ENCODE results near the gene PAM. TPM values are rescaled to one million over a fixed set of nuclear protein-coding genes. Genes with fewer than 3 reads are reported as not detected.
A peak's percentile ranks its signal among the peaks of the same experiment; 100 is the strongest.

PAM gene
- total RNA-seq, 2 donors from 2014 or later, result 32.9 to 38.2 TPM

- H3K9ac ChIP-seq (ENCODE audit: extremely low read depth, low read length, poor library complexity, severe bottlenecking), result no peak overlapping the region
- H3K9me3 ChIP-seq (ENCODE audit: control insufficient read depth, low read length), result no peaks in the 10 kb centered on the region
- no peaks in the 10 kb centered on the region for H3K36me3 ChIP-seq (ENCODE audit: control insufficient read depth, insufficient read depth, low read length)
- peak overlapping the region; percentile 40 for H3K27ac ChIP-seq (ENCODE audit: low read depth, low read length)
- H3K4me3 ChIP-seq (ENCODE audit: low read length), result no peak overlapping the region
- no peaks in the 10 kb centered on the region for H3K4me1 ChIP-seq (ENCODE audit: control insufficient read depth, insufficient read depth, low read length)
- H3K36me3 Mint-ChIP-seq (ENCODE audit: low read depth), result no peaks in the 10 kb centered on the region
- no peak for DNase-seq
- no peak for TF ChIP-seq CTCF (conservative IDR thresholded peaks at IDR 0.05)
- H3K27me3 Mint-ChIP-seq (ENCODE audit: insufficient read depth), result no peaks in the 10 kb centered on the region
- 85 to 94% methylated on average over 9 to 11 of the region's 11 CpGs for WGBS, 2 experiments (ENCODE audit: insufficient coverage in 1 of 2, insufficient read length in 1 of 2)
- no peak overlapping the region for H3K27ac Mint-ChIP-seq
- H3K9me3 Mint-ChIP-seq, result no peaks in the 10 kb centered on the region
- H3K4me1 Mint-ChIP-seq, result peaks cover 13% of the 10 kb centered on the region
- H3K27me3 ChIP-seq (ENCODE audit: control insufficient read depth, insufficient read depth, low read length, poor library complexity, severe bottlenecking), result peaks cover 15% of the 10 kb centered on the region
- H3K4me3 Mint-ChIP-seq, result no peak overlapping the region
Measured at GRCh38 chr5:102873379-102873932, 118.4 kb downstream of the PAM start.

- Histone ChIP-seq H3K4me3 (ENCODE audit: low read length) (no peak overlapping the region), H3K9ac (ENCODE audit: extremely low read depth, low read length, poor library complexity, severe bottlenecking) (no peak overlapping the region), H3K36me3 (ENCODE audit: control insufficient read depth, insufficient read depth, low read length) (no peaks in the 10 kb centered on the region), H3K27me3 (ENCODE audit: control insufficient read depth, insufficient read depth, low read length, poor library complexity, severe bottlenecking) (peaks cover 15% of the 10 kb centered on the region), H3K9me3 (ENCODE audit: control insufficient read depth, low read length) (no peaks in the 10 kb centered on the region), H3K4me1 (ENCODE audit: control insufficient read depth, insufficient read depth, low read length) (no peaks in the 10 kb centered on the region), H3K27ac (ENCODE audit: low read depth, low read length) (no peak overlapping the region)
- Mint-ChIP-seq H3K4me1 (peaks cover 13% of the 10 kb centered on the region), H3K4me3 (no peak overlapping the region), H3K27ac (no peak overlapping the region), H3K9me3 (no peaks in the 10 kb centered on the region), H3K36me3 (ENCODE audit: low read depth) (peaks cover under 1% of the 10 kb centered on the region), H3K27me3 (ENCODE audit: insufficient read depth) (no peaks in the 10 kb centered on the region)
- WGBS, 2 experiments (ENCODE audit: insufficient coverage in 1 of 2, insufficient read length in 1 of 2), result 86 to 94% methylated on average over 1 to 5 of the region's 5 CpGs
- DNase-seq, result no peak
- no peak for TF ChIP-seq CTCF (conservative IDR thresholded peaks at IDR 0.05)
Measured at GRCh38 chr5:102874054-102874453, 118.9 kb downstream of the PAM start.

- no peak for TF ChIP-seq CTCF (conservative IDR thresholded peaks at IDR 0.05)
- no peaks in the 10 kb centered on the region for H3K9me3 Mint-ChIP-seq
- no peak overlapping the region for H3K27ac Mint-ChIP-seq
- Histone ChIP-seq H3K4me3 (ENCODE audit: low read length) (no peak overlapping the region), H3K27ac (ENCODE audit: low read depth, low read length) (no peak overlapping the region), H3K9me3 (ENCODE audit: control insufficient read depth, low read length) (no peaks in the 10 kb centered on the region), H3K4me1 (ENCODE audit: control insufficient read depth, insufficient read depth, low read length) (no peaks in the 10 kb centered on the region), H3K27me3 (ENCODE audit: control insufficient read depth, insufficient read depth, low read length, poor library complexity, severe bottlenecking) (peaks cover 15% of the 10 kb centered on the region), H3K9ac (ENCODE audit: extremely low read depth, low read length, poor library complexity, severe bottlenecking) (no peak overlapping the region), H3K36me3 (ENCODE audit: control insufficient read depth, insufficient read depth, low read length) (no peaks in the 10 kb centered on the region)
- H3K4me3 Mint-ChIP-seq, result no peak overlapping the region
- no peaks in the 10 kb centered on the region for H3K27me3 Mint-ChIP-seq (ENCODE audit: insufficient read depth)
- H3K4me1 Mint-ChIP-seq, result peaks cover 13% of the 10 kb centered on the region
- H3K36me3 Mint-ChIP-seq (ENCODE audit: low read depth), result peaks cover 5% of the 10 kb centered on the region
- WGBS, 2 experiments (ENCODE audit: insufficient coverage in 1 of 2, insufficient read length in 1 of 2), result 74 to 84% methylated on average over 4 of the region's 4 CpGs
- DNase-seq, result no peak
Measured at GRCh38 chr5:102875721-102876123, 120.6 kb downstream of the PAM start.
